GM21447 (cell line): Measurements from ENCODE around the gene DGUOK.

ENCODE experiments used
- ATAC-seq: cut with Tn5 transposase; IDR thresholded peaks from one replicate; pipeline ENCODE4 v1.9.1; 2021; ENCODE audit not compliant: unreplicated experiment

The DGUOK gene

DNA sequence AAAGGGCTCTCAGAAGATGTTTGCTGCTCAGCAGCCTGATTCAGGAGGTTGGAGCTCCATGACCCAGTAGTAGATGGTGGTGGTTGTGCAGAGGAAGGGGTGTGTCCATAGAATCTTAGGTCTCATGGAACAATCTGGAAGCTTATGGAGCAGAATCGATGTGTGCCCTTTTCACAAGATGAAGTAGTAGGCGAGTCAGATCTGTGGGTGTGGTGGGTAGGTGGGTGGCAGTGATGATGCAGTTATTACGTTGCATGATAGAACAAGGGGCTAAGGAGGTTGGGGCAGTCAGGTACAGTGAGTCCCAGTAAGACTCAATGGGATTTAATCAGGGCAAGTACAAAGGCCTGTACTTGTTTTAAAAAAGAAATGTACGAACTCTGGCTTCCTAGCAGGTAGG is 67.1 kb downstream of the DGUOK start:
- no peak for ATAC-seq

DNA sequence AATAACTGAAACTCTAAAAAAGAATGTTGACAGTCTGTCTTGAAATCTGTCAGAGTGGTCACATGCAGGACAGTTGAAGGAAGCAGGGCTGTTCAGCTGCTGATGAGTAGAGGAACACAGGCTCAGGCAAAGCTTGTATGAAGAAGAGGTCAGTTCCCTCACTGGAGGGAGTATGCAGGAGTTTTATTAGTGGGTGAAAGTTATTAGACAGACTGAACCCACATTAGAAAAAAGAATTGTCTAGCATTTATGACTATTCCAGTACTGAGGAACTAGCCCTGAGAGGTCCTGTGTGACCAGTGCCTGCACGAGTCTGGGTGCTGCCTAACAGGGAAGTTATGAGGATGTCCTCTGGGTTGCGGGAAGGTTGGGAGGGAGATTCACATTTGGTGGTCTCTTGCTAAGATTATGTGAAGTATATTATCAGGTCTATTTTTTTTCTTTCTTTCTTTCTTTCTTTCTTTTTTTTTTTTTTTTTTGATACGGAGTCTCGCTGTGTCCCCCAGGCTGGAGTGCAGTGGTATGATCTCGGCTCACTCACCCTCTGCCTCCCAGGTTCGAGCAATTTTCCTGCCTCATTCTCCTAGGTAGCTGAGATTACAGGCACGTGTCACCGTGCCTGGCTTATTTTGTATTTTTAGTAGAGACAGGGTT is 67.6 kb downstream of the DGUOK start:
- ATAC-seq = no peak

DNA sequence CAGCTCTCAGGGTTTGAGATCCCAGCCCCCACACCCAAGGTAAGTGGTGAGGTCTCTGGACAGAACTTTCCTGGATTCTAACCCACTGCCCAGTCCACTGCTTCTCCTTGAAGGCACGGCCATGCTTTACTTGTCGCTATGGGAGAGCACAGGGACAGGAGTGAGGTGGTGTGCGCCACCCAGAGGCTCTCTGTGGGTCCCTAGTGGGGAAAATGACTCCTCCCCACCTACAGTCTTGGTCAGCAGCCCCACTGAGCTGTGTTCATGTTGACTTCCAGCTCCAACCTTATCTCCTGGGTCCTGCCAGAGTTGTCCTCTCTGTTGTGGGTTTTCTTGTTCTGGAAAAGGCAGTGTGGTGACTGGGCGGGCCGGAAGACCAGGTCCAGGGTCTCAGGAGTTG is 69.1 kb downstream of the DGUOK start:
- no peak for ATAC-seq

DNA sequence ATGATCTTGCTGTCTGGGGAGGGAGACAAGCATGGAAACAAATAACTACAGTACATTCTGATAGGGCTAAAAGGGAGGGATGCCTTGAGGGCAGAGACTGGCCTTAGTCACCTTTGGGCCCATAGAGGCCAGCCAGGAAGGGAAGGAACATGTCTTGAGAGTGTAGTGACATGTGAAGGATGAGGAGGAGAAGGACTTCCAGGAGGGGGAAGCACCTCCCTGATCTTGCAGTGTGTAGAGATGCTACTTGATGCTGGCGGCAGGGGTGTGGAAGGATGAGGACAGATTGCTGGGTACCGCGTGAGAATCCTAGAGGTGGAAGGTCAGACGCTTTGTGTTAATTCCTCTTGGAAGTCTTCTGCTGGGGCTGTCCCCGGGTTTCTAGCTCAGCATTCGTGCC is 71.1 kb downstream of the DGUOK start:
- no peak for ATAC-seq

DNA sequence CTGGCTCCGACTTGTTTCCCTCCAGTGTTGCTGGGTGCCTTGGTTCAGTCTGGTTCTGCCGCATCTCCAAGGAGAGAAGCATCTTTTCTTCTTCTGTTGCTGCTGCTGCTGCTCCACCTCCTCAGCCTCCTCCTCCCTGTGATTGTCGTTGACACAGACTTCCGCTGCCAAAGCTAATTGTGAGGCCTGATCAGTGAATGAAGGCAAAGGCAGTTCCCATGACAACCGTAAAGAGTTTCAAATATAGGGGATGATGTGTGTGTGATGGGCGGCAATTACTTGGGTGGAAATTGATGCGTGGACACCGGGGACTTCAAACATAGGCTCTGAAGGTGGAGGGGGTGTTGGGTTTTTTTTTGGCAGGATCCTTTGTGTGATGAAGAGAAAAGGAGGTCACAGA is 71.8 kb downstream of the DGUOK start:
- no peak for ATAC-seq

DNA sequence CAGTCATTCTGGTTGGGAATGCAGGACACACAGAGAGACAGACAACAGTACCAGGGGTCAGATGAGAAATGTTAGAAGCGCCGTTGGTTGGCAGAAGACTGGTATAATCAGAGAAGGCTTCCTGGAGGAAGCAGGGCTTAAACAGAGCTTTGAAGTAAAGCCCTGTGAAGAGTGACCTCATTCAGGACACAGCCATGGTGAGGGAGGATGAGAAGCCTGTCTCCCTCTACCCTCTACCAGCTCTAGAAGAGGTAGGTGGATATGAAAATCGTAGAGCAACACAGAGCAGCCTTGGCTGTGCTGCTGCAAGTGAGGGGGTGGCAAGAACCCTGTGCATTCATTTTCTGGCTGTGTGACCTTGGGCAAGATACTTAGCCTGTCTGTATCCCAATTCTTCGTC is 72.3 kb downstream of the DGUOK start:
- ATAC-seq = no peak

DNA sequence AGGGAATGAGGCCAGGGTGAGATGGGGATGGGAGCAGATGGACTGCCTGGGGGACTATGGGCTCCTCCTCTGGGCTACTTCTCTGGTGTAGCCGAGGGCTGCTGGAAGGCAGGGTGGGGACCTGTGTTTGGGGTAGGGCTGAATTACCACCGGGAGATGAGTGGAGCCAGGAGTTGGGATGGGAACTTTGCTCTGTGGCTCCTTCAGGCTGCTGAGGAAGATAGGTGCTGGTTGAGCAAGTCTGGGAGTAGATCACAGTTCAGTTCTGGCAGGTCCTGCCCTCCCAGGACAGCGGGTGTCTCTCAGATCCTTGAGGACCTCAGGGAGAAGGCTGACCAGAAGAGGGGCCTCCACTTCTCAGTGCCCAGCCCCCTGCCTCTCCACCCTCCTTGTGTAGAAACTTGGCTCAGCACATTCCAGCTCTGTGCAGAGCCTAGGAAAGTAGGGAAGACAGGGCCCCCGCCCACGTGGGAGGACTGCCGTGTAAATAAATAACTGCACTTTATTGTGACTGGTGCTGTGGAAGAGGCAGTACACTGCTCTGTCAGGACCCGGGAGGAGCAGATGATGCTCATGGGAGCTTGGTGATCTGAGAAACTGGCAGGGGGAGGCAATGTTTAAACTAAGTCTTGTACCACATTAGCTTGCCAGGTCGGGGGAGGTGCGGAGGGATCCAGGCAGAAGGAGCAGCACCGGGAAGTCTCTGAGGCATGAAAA is 73.4 kb downstream of the DGUOK start:
- no peak for ATAC-seq

DNA sequence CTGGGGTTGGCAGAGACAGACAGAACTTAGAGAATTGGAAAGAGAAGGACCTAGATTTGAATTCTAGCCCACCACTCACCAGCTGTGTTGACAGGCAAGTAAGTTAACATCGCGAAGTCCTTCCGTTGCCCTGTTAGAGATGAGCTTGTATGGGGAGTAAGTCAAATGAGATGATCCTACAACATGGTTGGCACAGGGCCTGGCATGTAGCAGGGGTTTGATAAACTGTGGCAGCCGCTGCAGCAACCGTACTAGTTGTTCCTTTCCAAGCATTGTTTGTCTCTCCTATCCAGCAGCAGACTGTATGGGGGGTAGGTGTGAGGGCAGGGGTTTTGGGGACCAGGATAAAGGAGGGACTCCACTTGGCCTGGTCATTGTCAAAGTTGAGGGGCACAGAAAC is 74.0 kb downstream of the DGUOK start:
- ATAC-seq = no peak

DNA sequence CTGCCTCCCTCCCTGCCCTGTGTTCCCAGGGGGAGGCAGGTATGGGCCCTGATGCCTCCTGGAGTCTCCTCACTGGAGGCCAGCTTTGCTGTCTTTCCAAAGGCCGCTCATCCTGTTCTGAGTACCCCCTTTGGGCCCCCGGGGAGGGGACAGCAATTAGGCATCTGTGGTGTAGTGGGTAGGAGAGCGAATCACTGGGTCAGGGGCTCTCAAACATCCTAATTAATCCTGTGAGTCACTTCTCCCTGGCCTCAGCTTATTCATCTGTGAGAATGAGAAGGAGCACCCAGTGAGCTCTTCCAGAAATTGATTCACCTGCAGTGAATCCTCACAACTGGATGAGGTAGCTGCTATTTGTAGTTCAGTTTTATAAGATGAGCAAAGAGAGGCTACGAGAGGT is 74.4 kb downstream of the DGUOK start:
- ATAC-seq = no peak

DNA sequence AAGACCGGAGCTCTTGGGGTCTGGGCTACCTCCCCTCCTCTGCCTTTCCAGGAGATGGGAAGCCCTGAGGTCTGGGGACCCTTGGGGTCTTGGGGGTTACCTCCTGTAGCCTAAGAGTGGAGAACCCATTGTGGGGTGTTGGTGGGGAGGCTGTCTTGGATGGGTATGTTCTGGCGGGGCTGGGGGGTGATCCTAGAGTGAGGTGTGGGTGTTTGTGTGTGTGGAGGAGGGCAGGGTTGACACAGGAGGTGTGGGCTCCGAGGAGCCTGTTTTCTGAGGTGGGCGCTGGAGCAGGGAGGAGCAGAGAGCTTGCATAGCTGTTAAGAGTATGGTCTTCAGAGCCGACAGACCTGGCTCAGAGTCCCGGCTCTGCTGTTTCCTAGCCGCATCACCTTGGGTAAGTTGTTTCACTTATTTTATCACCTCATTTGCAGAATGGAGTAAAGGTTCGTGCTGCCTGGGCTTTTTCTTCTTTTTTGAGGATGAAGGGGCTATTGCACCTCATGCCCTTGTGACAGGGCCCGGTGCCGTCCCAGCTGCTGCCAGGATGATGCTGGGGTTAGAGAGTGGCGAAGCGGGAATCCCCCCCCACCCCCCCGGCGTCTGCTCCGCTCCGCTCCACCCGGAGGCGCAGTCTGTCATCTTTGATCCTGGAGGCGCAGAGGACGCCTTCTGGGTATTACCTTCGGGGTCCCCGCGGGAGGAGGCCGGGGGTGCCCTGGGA is 75.3 kb downstream of the DGUOK start:
- peak; percentile 51 for ATAC-seq

DNA sequence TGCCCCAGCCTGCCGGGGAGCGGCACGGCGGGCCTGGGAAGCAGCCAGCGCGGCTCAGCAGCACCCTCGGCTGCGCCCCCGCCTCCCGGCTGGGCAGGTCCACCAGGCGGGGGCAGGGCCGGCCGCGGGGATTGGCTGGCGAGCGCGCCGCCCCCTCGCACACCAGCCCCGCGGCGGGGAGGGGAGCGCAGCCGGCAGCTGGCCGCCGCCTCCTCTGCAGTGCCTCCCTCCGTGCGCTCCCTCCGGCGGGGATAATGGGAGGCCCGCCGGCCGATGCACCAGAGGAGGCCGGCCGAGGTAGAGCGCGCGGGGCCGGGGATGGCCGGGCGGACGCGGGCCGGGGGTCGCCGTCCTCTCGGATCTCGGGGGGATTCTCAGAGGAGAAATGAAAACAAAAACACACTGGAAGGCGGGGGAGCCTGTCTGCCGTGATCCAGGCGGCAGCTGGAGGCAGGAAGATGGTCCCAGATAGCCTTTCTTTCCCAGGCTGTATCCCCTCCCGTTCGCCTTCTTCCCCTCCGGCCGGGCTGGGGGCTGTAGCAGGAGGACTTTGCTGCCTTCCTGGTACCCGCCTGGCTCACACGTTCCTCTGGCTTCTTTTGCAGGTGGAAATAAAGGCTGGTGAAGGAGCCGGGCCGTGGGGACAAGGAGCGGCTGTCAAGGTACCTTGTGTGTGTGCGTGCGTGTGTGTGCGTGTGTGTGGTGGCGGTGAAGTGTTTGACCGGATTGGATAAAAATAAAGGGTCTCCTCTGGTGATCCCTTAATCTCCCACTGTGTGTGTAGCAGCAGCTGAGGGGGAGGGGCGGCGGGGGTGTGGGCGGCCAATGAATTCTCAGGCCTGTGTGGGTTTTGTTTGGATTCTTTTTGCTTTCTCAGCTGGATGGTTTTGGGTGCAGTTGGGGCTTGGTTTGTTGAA is 76.1 kb downstream of the DGUOK start:
- peak; percentile 85 for ATAC-seq

DNA sequence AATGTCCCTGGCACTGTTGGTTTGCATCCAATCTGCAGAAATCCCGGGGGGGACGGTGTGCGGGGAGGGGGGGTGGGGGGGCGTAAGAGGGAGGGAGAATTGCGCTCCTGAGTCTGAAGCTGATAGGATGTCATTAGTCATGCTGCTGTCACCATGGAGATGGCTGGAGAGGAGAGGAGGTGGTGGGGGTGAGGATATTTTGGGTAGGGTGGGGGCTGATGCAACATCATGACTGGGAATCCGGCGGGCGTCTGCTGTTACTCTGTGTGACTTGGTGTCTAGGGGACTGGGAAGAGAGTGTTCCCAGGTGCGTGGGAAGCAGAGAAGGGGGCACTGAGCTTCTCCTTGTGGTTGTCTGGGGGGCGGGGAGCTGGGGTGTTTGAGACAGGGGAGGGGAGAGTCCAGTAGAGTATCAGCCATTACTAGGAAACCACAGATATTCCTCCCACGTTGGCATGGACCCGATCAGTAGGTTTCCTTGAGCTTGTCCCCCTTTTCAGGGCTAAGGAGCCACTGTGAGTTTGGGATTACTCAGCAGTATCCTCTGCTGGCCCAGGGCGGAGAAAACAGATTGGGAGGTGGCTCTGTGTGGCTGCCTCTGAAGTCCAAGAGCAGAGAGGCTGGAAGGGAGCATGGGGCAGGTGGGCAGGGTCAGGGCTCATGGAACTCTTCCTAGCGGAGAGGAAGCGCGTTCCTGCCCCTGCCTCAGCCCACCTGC is 77.0 kb downstream of the DGUOK start:
- ATAC-seq = no peak

DNA sequence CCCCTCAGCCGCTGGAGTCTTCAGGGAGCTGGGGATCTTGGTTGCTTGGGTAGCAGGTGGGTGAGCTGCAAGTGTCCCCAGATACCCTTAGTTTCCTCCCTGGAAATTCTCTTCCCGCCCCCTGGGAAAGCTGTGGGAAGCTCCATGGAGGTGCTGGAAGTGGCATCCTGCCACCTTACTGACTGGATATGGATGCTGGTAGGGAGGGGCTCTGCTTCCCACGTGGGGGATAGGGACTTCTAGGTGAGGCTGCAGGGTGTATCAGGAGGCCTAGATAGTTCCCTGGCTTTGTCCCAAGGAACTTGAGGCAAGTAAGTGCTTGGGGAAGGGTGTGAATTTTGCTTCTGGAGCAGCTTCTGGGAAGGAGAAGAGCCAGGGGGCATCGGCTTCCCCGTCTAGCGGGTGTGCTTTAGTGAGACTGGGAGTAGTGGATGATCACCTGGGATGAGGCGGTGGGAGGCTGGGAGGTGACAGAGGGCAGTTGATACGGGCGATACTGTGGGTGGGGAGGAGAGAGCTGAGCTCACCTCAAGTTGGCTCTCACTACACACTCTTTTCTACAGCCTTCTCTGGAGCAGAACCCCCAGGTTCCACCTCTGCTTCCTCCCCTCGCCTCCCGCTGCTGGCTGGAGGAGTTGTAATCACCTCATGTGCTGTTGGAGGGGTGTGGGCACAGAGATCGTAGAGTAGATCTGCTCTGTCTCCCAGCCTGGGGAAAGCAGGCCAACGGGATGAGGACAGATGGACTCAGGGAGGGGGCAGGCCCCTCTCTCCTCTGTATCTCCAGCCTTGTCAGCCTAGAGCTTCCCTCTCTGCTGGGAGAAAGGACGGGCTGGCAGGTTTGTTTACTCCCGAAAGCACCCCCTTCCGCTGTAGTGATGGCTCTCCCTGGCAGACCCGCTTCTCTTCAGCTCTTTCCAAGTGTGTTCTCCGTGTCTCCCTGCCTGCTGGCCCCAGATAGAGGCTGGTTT is 77.8 kb downstream of the DGUOK start:
- no peak for ATAC-seq

DNA sequence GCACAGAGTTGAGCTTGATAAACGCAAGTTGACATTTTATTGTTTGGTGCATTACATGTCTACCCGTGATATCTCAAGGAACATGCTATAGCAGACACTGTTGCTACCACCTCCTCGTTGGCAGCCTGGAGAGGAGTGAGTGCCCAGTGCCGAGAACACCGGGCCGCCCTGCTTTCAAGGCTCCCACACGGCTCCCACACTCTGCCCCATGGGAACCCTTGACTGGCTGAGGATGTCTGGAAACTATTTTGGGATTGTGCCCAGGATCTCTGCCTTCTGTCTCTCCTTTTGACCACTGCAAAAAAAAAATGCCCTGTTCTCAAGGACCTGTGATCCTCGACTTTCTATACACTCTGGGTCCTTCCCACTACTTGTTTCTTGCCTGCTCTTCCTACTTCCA is 79.1 kb downstream of the DGUOK start:
- no peak for ATAC-seq

DNA sequence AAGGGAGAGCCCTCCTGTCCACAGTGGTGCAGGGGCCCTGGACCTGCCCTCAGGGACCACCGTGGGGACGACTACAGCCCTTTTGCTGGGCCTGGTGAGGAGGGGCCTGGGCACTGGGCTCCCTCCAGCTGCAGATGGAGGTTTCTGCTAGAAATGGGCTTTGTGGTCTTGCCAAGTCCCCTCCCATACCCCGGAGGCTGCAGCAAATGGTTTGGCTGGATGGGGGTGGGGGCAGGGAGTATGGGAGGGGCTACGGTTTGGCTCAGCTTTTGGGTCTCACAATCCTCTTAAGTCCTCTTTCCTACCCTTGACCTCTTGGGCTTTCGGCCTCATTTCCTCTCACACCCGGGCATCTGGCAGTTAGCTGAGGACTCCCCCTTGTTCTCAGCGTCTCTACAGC is 79.8 kb downstream of the DGUOK start:
- no peak for ATAC-seq

DNA sequence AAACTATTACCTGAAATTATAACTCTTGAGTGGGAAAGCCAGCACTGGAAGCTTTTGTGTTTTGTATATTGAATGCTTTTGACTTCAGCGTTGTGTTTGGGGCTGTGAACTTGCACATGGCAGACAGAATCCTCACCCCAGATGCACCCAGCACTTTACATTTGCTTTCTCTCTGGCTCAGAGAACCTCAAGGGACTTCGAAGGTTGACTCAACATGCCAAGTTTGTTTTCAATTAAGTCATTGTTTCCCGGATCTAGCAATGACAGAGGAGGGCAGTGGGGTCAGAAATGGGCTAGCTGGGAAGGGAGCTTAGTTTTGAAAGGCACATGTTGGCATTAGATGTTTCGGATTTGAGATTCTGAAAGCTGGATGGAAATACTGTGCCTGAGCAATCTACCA is 80.4 kb downstream of the DGUOK start:
- ATAC-seq = no peak

DNA sequence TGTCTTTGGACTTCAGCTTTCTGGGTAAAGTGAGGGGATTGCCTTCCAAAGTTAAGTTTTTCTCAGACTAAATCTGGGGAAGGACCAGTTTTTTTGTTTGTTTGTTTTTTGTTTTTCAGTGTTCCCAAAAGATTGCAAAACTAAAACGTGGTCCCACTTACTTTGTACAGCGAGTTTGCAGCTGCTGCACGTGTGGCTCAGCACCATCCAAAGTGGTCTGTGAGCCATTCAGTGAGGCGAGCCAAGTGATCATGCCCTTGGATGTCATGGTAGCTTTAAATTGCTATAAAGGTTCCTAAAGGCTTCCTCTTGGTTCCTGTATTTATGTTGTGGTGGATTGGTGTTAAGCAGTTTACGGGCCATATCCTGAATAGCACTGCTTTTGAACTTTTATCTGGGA is 81.0 kb downstream of the DGUOK start:
- no peak for ATAC-seq
